ENCODE data around the gene GSTM4.

DNA sequence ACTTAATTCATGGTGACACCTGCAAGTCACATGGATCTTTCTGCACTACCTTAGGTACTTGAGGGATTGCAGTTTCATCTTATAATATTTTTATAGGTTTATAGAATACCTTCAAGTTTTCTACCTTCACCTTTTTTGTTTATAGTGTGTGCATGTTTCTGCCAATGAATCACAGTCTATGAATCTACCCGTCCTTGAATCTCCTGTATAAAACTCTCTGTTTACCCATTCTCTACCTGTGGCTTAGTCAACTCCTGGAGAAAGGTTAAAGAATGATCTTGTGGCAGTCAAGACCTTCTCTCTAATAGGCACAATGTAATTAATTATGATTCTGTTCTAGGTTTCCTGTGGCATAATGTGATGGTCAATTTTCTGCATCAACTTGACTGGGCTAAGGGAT, 8.8 kb downstream of the GSTM4 start:
- no peak for TF ChIP-seq EZH2 (IDR thresholded peaks at IDR 0.05; ENCODE audit: borderline replicate concordance, low read depth, low read length, severe bottlenecking)
- TF ChIP-seq, protein P1, sequence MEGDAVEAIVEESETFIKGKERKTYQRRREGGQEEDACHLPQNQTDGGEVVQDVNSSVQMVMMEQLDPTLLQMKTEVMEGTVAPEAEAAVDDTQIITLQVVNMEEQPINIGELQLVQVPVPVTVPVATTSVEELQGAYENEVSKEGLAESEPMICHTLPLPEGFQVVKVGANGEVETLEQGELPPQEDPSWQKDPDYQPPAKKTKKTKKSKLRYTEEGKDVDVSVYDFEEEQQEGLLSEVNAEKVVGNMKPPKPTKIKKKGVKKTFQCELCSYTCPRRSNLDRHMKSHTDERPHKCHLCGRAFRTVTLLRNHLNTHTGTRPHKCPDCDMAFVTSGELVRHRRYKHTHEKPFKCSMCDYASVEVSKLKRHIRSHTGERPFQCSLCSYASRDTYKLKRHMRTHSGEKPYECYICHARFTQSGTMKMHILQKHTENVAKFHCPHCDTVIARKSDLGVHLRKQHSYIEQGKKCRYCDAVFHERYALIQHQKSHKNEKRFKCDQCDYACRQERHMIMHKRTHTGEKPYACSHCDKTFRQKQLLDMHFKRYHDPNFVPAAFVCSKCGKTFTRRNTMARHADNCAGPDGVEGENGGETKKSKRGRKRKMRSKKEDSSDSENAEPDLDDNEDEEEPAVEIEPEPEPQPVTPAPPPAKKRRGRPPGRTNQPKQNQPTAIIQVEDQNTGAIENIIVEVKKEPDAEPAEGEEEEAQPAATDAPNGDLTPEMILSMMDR (IDR thresholded peaks at IDR 0.05; ENCODE audit: borderline replicate concordance, extremely low read depth, low read length, poor library complexity, severe bottlenecking), result no peak

Data from DND-41 (cell line).